Astrocyte (in vitro differentiated cells and primary cell): ENCODE data around the gene COL27A1. TPM values are rescaled to one million over a fixed set of nuclear protein-coding genes. Genes with fewer than 3 reads are reported as not detected.

Experiments used
- DNase-seq: peaks from one replicate; pipeline ENCODE4 v3.0.0-alpha.2; 2010; ENCODE audit warnings: low read depth
- FAIRE-seq: peaks from 2 replicates; lab custom pipeline; 2011; peaks lifted over from hg19 to GRCh38; lab: Jason Lieb, UNC
- H2AFZ ChIP-seq: 2 replicates; pipeline ENCODE4 v1.6.0; 2012; ENCODE audit warnings: low read depth, low read length, inconsistent platforms
- H3K27ac ChIP-seq: 2 replicates; pipeline ENCODE4 v1.5.1; 2011; ENCODE audit warnings: low read depth, low read length, inconsistent platforms
- H3K27me3 ChIP-seq: 2 replicates; pipeline ENCODE4 v1.6.0; 2011; ENCODE audit warnings: low read length, inconsistent platforms; ENCODE audit not compliant: insufficient read depth
- H3K36me3 ChIP-seq: 2 replicates; pipeline ENCODE4 v1.5.1; 2011; ENCODE audit warnings: low read length, inconsistent platforms; ENCODE audit not compliant: insufficient read depth
- H3K4me1 ChIP-seq: 2 replicates; pipeline ENCODE4 v1.5.1; 2011; ENCODE audit warnings: low read length, inconsistent platforms; ENCODE audit not compliant: insufficient read depth
- H3K4me2 ChIP-seq: 2 replicates; pipeline ENCODE4 v1.6.0; 2012; ENCODE audit warnings: low read length, inconsistent platforms
- H3K4me3 ChIP-seq: 2 replicates; pipeline ENCODE4 v1.5.1; 2011; ENCODE audit warnings: low read depth, mild to moderate bottlenecking, low read length, inconsistent platforms; ENCODE audit not compliant: insufficient read depth
- H3K79me2 ChIP-seq: 2 replicates; pipeline ENCODE4 v1.6.0; 2012; ENCODE audit warnings: mild to moderate bottlenecking, low read length, inconsistent platforms; ENCODE audit not compliant: insufficient read depth
- H3K9ac ChIP-seq: 2 replicates; pipeline ENCODE4 v1.6.0; 2012; ENCODE audit warnings: mild to moderate bottlenecking, low read length, inconsistent platforms
- H3K9me3 ChIP-seq: 2 replicates; pipeline ENCODE4 v1.5.1; 2012; ENCODE audit warnings: low read depth, mild to moderate bottlenecking, low read length, inconsistent platforms; ENCODE audit not compliant: insufficient read depth
- H4K20me1 ChIP-seq: 2 replicates; pipeline ENCODE4 v1.6.0; 2012; ENCODE audit warnings: low read length, inconsistent platforms; ENCODE audit not compliant: insufficient read depth
- H3K27ac Mint-ChIP-seq: one replicate; pipeline ENCODE4 v1.8.0; 2021; ENCODE audit warnings: mild to moderate bottlenecking, mixed read lengths; ENCODE audit not compliant: unreplicated experiment
- H3K27me3 Mint-ChIP-seq: one replicate; pipeline ENCODE4 v1.8.0; 2021; ENCODE audit warnings: low read depth, mixed read lengths; ENCODE audit not compliant: unreplicated experiment
- H3K36me3 Mint-ChIP-seq: one replicate; pipeline ENCODE4 v1.8.0; 2021; ENCODE audit warnings: low read depth, mixed read lengths; ENCODE audit not compliant: unreplicated experiment
- H3K4me1 Mint-ChIP-seq: one replicate; pipeline ENCODE4 v1.8.0; 2021; ENCODE audit warnings: low read depth, mixed read lengths; ENCODE audit not compliant: unreplicated experiment
- H3K4me3 Mint-ChIP-seq: one replicate; pipeline ENCODE4 v1.8.0; 2021; ENCODE audit warnings: mild to moderate bottlenecking, moderate library complexity, mixed read lengths; ENCODE audit not compliant: unreplicated experiment
- H3K9me3 Mint-ChIP-seq: one replicate; pipeline ENCODE4 v1.8.0; 2021; ENCODE audit warnings: mild to moderate bottlenecking, mixed read lengths; ENCODE audit not compliant: unreplicated experiment
- CTCF ChIP-seq: IDR thresholded peaks from 2 replicates; pipeline ENCODE4 v1.5.1; 2011; ENCODE audit warnings: low read depth, mild to moderate bottlenecking, inconsistent platforms, low read length, moderate library complexity; ENCODE audit not compliant: insufficient read depth
- EZH2 ChIP-seq: IDR thresholded peaks from 2 replicates; pipeline ENCODE4 v1.6.1; 2012; ENCODE audit warnings: mild to moderate bottlenecking, low read length, inconsistent platforms; ENCODE audit not compliant: insufficient read depth
- total RNA-seq: library from RNA; stranded (reverse); gene quantifications from 2 replicates; pipeline ENCODE4 v1.2.1, GENCODE V29; 2021

Gene COL27A1
- total RNA-seq, 1 donor from 2014 or later, result 31.2 TPM

- H3K4me3 Mint-ChIP-seq, result no peak overlapping the region
- Histone ChIP-seq H3K4me1 (no peaks in the 10 kb centered on the region), H3K36me3 (peaks cover 8% of the 10 kb centered on the region), H3K9me3 (no peaks in the 10 kb centered on the region), H3K9ac (no peak overlapping the region), H3K79me2 (no peaks in the 10 kb centered on the region), H2AFZ (no peak overlapping the region), H3K4me2 (no peak overlapping the region), H4K20me1 (no peaks in the 10 kb centered on the region), H3K27ac (no peak overlapping the region), H3K4me3 (no peak overlapping the region), H3K27me3 (no peaks in the 10 kb centered on the region)
- peaks cover 2% of the 10 kb centered on the region for H3K27me3 Mint-ChIP-seq
- DNase-seq (no peak), FAIRE-seq (no peak)
- TF ChIP-seq EZH2, result no peak
- no peak for TF ChIP-seq CTCF
- H3K36me3 Mint-ChIP-seq, result peaks cover 30% of the 10 kb centered on the region
- no peaks in the 10 kb centered on the region for H3K9me3 Mint-ChIP-seq
- H3K27ac Mint-ChIP-seq, result no peak overlapping the region
- H3K4me1 Mint-ChIP-seq, result peaks cover 2% of the 10 kb centered on the region
Measured at GRCh38 chr9:114302727-114303126, 147.4 kb downstream of the COL27A1 start.

GRCh38 chr9:114303571-114303970 lies 148.2 kb downstream of the COL27A1 start:
- Mint-ChIP-seq H3K4me1 (peaks cover 2% of the 10 kb centered on the region), H3K9me3 (no peaks in the 10 kb centered on the region), H3K36me3 (peaks cover 28% of the 10 kb centered on the region), H3K27me3 (peaks cover 2% of the 10 kb centered on the region), H3K27ac (no peak overlapping the region), H3K4me3 (no peak overlapping the region)
- FAIRE-seq, result no peak
- H3K79me2 ChIP-seq, result no peaks in the 10 kb centered on the region
- H3K27me3 ChIP-seq, result no peaks in the 10 kb centered on the region
- peaks cover 3% of the 10 kb centered on the region for H3K36me3 ChIP-seq
- H3K4me3 ChIP-seq, result no peak overlapping the region
- DNase-seq, result no peak
- H3K4me1 ChIP-seq, result no peaks in the 10 kb centered on the region
- H3K9me3 ChIP-seq, result no peaks in the 10 kb centered on the region
- H3K4me2 ChIP-seq, result no peak overlapping the region
- no peak for TF ChIP-seq CTCF
- no peak for TF ChIP-seq EZH2
- no peak overlapping the region for H2AFZ ChIP-seq
- no peak overlapping the region for H3K9ac ChIP-seq
- H4K20me1 ChIP-seq, result no peaks in the 10 kb centered on the region
- no peak overlapping the region for H3K27ac ChIP-seq

- Mint-ChIP-seq H3K4me3 (no peak overlapping the region), H3K36me3 (peaks cover 28% of the 10 kb centered on the region), H3K27ac (no peak overlapping the region), H3K4me1 (peaks cover 2% of the 10 kb centered on the region), H3K9me3 (no peaks in the 10 kb centered on the region), H3K27me3 (peaks cover 2% of the 10 kb centered on the region)
- H3K79me2 ChIP-seq, result no peaks in the 10 kb centered on the region
- FAIRE-seq, result no peak
- H3K36me3 ChIP-seq, result peaks cover 2% of the 10 kb centered on the region
- no peak overlapping the region for H2AFZ ChIP-seq
- H3K9ac ChIP-seq, result no peak overlapping the region
- no peaks in the 10 kb centered on the region for H3K4me1 ChIP-seq
- no peak for TF ChIP-seq EZH2
- TF ChIP-seq CTCF, result no peak
- no peaks in the 10 kb centered on the region for H4K20me1 ChIP-seq
- H3K4me3 ChIP-seq, result no peak overlapping the region
- H3K9me3 ChIP-seq, result no peaks in the 10 kb centered on the region
- no peaks in the 10 kb centered on the region for H3K27me3 ChIP-seq
- H3K4me2 ChIP-seq, result no peak overlapping the region
- no peak overlapping the region for H3K27ac ChIP-seq
- DNase-seq, result no peak
Measured at GRCh38 chr9:114303977-114304376, 148.6 kb downstream of the COL27A1 start.
